Umbilical cord (tissue), 2 donors: Measurements from ENCODE around the gene KCNIP4. TPM values are rescaled to one million over a fixed set of nuclear protein-coding genes. Genes with fewer than 3 reads are reported as not detected.
"Not testable (repeated sequence)": the region's sequence is repeated elsewhere in the genome, so short reads cannot be mapped to it uniquely, and the experiment has no call there.

Experiments
- DNase-seq: peaks from one replicate; pipeline ENCODE4 v3.0.0-alpha.2; 2015; ENCODE audit warnings: low spot score
- total RNA-seq: library from RNA; depleted of rRNA; stranded (reverse); fragments of >200 nt; gene quantifications from one replicate; pipeline ENCODE4 v1.2.3, GENCODE V29; 2014; ENCODE audit warnings: low replicate concordance; ENCODE audit not compliant: insufficient read depth

Gene KCNIP4
- total RNA-seq, 1 donor from 2014 or later = 9.1 TPM

- no peak for DNase-seq
Measured at GRCh38 chr4:20761826-20762225, 1186.7 kb downstream of the KCNIP4 start.

DNA sequence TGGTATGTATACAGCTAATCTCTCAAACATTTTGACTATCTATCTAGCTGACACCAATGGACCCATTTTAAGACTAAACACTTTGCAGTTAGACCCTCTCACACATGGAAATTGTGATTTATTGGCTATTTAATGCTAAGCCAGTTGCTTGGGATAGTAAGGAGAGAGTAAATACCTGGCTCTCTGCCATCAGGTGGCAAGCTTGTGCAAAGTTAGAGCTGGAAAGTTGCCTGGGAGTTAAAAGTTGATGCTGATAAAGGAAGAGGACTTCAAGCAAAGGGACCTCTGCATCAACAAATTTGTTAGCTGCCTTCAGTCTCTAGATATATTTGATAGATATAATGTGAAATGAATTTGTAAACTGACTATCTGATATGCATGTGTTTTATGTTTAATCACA, 1187.2 kb downstream of the KCNIP4 start:
- no peak for DNase-seq

GRCh38 chr4:20760053-20760452, 1188.5 kb downstream of the KCNIP4 start:
- DNase-seq = no peak

DNA sequence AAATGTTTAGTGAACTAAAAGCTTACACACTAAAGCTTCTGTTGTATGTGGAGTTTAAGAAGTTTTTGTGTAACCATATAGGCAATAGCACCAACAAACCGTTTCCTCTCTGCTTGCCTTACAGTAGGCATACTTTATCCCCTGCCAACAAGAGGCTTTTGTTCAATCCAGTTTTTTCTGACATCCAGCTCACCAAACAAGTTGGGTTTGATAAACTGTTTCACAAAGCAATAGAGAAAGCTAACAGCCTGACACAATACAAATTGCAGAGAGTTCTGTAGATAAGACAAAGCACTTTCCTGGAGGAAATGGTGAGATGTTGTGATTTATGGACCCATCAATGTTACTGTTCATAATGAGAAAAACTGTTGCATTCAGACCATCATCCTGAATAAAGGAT, 1194.5 kb downstream of the KCNIP4 start:
- peak; percentile 61 for DNase-seq

DNA sequence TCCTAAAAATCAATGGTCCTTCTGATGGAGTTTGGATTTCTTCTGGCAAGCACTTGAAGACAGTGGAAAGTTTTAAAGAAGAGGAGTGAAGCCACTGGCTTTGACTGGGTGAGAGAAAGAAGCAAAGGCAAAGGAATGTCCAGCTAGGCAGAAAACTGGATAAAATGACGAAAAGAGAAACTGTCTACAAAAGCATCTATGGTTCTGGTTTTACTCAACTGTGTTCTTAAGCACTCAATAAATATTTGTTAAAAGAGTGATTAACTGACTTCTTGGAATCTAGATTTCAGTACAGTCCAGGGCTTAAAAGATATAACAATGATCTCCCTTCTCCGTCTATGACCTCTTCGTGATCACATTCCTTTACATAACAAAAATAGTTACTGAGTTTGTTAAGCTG, 1195.9 kb downstream of the KCNIP4 start:
- DNase-seq = peak; percentile 94

GRCh38 chr4:20746000-20746399, 1202.6 kb downstream of the KCNIP4 start:
- DNase-seq = not testable (repeated sequence)

GRCh38 chr4:20735931-20736330, 1212.6 kb downstream of the KCNIP4 start:
- DNase-seq = no peak

DNA sequence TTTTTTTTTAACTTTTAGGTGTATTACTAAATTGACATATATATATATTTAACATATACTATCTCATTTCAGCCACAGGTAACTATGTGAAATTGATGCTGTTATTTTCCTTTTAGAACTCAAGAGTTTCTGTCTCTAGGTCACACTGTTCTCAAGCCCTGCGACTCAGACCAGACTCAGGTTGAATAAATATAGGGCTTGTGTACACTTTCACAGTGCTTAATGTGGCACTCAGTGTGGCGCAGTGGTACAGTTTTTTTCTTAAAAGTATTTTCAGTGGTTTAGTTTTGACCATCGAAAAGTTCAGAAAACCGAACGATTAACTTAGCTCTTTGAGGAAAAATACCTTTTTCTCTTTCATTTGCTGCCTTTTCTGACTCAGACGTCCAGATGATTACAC, 1223.7 kb downstream of the KCNIP4 start:
- no peak for DNase-seq

DNA sequence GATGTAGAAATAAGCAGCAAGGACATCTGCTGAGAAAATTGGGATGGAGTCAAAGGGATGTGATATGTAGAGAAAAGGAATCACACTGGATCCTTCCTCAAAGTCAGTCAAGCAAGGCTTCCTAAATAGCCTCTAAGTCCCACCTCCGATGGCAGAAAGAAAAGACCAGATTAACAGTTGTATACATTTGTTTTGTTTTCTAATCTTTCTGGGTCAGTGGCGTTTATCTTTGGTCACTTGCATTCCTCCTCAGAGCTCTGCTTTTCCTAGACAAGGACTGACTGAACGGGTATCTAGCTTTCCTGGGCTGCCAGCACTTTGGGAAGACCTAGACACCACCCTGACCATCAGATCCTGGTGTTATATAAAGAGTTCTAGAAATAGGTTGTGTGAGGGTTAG, 1225.1 kb downstream of the KCNIP4 start:
- DNase-seq = no peak

DNA sequence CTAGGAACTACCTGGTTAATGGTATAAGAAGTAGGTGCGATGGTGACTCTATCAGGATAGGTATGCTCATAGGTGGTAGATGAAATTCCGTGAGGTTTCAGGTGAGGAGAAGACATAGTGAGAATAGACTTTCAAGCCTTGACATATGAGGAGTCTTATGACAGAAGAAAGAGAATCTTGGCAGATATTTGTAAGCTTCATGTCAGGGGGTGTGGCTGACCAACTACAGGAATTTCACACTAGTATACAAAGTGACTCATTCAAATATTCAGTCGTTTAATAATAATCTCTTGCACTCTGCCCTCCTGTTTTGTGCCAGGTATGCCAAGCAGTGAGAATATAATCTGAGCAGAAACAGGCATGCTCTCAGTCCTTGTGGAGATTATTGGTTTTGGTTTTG, 1225.6 kb downstream of the KCNIP4 start:
- DNase-seq = no peak

GRCh38 chr4:20711335-20711734, 1237.2 kb downstream of the KCNIP4 start:
- DNase-seq = peak; percentile 36

- peak; percentile 98 for DNase-seq
Measured at GRCh38 chr4:20700007-20700761, 1248.4 kb downstream of the KCNIP4 start, which contains the start of gene PACRGL. Gene PACRGL, plus strand, starts transcription at chr4:20700458. Its CDS starts 4,024 bp downstream, at chr4:20704482.

DNA sequence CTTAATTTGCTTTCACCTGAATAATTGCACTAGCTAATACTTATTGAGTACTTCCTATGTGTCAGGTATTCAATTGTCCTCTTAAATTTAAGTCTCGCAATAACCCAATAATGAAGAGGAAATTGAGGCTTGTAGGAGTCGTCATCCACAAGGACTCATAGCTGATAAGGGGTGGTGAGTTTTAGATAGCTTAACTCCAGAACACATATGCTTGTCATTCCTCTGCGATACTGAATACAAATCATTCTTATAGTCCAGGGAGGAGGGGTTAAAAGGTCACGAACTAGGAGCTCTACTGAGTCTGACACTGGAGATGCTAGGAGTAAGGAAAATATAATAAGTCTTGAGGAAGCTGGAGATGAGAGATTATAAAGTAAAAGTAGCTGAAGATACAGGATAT, 1249.8 kb downstream of the KCNIP4 start:
- DNase-seq = no peak

- DNase-seq = no peak
Measured at GRCh38 chr4:20698382-20698781, 1250.2 kb downstream of the KCNIP4 start.

DNA sequence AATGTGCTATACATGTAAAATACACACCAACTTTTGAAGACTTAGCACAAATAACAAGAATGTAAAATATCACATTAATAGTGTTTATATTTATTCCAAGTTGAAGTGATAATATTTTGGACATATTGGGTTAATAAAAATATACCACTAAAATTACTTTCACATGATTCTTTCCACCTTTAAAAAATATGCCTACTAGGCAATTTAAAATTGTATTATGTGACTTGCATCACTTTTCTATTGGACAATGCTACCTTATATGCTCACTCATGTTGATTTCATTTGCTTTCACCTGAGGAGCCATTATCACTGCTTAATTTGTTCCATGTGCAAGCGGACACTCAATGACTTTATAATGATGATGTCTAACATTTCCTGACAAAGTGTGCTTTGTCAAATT, 1251.8 kb downstream of the KCNIP4 start:
- DNase-seq = no peak

DNA sequence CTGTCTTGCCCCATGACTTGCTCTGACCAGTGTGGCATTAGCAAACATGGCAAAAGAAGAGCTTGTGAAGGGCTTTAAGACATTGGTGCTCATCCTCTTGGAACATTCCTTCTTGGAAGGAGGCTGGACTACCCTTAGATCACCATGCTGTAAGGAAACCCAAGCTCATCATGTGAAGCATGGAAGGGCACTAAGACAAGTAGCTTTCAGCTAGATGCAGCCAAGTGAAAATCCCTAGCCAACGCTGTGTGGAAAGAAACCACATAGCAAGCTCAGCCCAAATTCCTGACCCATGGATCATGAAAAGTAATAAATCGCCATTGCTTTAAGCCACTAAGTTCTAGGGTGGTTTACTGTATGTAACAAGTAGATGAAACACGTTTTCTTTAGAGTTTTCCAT, 1260.7 kb downstream of the KCNIP4 start:
- peak; percentile 13 for DNase-seq

DNA sequence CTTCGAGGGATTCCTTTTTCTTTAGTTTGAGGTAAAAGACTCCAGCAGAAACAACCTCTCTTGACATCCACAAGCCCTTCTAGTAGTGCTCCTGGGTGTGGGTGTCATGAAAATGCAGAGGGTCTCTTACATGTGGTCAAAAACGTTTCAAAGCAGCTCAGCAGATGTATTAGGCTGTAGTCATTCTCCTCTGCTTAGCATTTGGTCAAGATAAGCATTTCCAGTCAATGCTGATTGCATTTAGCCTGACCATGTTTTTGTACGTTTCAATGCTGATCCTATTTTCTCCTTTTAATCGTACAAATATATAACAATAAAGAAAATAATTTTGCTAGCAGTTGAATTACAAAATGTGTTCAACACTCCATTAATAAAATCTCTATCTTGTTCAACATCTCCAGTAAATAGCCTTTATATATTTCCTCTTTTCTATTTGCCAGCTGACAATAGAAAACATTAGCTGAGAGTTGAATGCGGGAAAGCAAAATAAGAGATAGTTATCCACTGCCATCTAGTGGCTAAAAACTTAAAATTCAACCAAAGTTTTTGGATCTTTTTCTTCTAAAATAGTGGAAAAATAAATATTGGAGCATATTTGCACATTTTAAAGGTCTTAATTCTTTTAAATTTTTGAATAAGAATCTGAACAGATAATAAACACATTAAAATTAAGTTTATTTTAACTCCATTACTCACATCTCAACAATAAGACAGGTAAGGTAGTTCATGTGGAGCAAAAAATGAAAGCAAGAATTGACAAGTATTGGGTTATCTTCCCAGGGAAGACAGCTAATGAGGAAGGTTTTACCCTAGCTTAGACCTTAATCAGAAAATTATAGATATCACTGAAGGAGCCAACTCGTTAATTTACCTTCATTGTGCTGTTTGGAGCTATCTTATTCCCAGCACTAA, 1263.5 kb downstream of the KCNIP4 start:
- peak; percentile 59 for DNase-seq

DNA sequence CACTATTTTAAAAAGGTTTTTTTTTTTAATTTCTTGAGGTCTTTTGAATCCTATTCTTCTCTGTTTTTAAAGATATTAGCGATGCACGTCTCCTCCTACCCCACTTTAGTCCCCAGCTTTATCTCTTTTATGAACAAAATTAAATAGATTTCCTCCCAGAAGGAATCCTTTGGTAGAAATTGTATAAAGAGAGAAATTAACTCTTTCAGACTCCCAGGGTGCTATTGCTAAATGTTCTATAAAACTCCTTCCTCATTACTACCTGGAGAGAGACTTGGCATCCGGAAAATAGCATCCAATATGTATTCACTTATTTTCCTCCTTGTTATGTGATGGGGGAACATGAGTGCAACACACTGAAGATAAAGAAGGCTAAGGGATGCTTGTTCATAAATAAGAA, 1264.8 kb downstream of the KCNIP4 start:
- DNase-seq = no peak

DNA sequence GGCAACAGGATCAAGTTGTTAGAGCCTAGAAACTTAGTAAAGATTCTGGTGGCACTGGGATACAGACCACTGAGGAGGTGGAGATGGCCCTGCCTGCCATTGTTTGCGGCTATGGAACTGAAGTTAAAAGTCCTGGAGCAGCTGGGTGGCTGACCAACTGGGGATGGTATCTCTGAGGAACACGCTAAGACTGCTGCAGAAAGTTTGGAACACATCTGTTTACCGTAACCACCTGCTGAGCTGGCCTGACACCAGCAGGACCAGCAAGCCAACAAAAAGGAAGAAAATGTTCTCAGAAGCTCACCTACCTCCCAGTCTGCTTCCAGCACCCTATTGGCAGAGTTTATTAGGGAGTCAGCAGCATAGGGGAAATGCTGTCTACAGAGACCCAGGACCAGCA, 1265.7 kb downstream of the KCNIP4 start:
- no peak for DNase-seq

- DNase-seq = no peak
Measured at GRCh38 chr4:20681271-20681670, 1267.3 kb downstream of the KCNIP4 start.

DNA sequence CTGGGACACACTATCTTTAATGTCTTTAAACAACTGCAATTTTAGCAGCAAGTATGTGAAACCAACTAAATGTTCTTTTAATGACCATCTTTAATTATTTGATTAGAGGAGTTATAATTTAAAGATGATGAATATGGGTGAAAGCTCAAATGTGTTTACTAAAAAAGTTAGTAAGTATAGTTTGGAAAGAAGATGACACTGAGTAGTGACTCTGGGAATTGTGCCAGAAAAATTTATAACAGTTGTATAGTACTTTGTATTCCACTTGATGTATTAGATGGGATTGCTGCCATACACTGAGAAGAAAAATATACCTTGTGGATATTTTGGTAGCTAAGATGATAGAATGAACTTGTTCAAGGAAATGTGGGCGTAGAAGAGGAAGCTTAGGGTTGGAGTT, 1267.8 kb downstream of the KCNIP4 start:
- DNase-seq = no peak

DNA sequence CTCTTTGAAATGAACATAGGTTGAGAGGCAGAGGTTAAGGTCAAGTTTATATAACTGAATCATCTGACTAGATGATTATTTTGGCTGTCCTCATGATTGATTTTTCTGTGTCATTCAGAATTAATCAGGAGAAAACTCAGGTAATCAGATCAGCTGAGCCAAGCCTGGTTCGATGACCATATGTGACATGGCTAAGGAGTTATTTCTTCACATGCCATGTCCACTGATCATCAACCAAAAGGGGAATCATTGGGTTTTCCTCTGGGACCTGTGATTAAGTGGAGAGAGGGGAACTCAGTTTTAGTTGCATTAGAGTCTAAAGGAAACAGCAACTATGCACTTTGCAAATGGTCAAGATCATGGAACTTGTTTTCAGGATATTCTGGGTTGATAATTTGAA, 1268.6 kb downstream of the KCNIP4 start:
- DNase-seq = no peak
